ENCODE results near the gene GDAP2. TPM values are rescaled to one million over a fixed set of nuclear protein-coding genes. Genes with fewer than 3 reads are reported as not detected.

Gene GDAP2
- total RNA-seq, 1 donor from 2014 or later = 25.3 TPM

GRCh38 chr1:117894078-117894477 lies 35.3 kb downstream of the GDAP2 start:
- intact Hi-C loops (cut with micrococcal nuclease) = loop anchor here (2.0 to 10.0 kb wide), 4 partner anchors 135 to 829 kb away; partner anchors contain the start of genes TENT5C and TTF2
- H3K27me3 Mint-ChIP-seq (ENCODE audit: low read depth) = no peaks in the 10 kb centered on the region
- H3K27ac Mint-ChIP-seq = no peak overlapping the region
- DNase-seq (ENCODE audit: low spot score) = no peak
- peaks cover 32% of the 10 kb centered on the region for H3K36me3 Mint-ChIP-seq (ENCODE audit: low read depth)
- H3K4me1 Mint-ChIP-seq (ENCODE audit: low read depth) = no peaks in the 10 kb centered on the region
- H3K4me3 Mint-ChIP-seq (ENCODE audit: low read depth) = no peak overlapping the region
- no peaks in the 10 kb centered on the region for H3K9me3 Mint-ChIP-seq

- no peak for DNase-seq (ENCODE audit: low spot score)
- Mint-ChIP-seq H3K27ac (no peak overlapping the region), H3K27me3 (ENCODE audit: low read depth) (no peaks in the 10 kb centered on the region), H3K9me3 (no peaks in the 10 kb centered on the region), H3K4me1 (ENCODE audit: low read depth) (no peaks in the 10 kb centered on the region), H3K4me3 (ENCODE audit: low read depth) (no peak overlapping the region), H3K36me3 (ENCODE audit: low read depth) (peaks cover 23% of the 10 kb centered on the region)
- intact Hi-C loops (cut with micrococcal nuclease) = loop anchor here (10.0 kb wide), 2 partner anchors 288 to 828 kb away; partner anchors contain the start of genes TENT5C and TTF2
These were observed 36.9 kb downstream of the GDAP2 start for GRCh38 chr1:117892512-117892911.

GRCh38 chr1:117890452-117890851 lies 39.0 kb downstream of the GDAP2 start:
- H3K27ac Mint-ChIP-seq = no peak overlapping the region
- H3K4me1 Mint-ChIP-seq (ENCODE audit: low read depth) = peaks cover 6% of the 10 kb centered on the region
- no peaks in the 10 kb centered on the region for H3K27me3 Mint-ChIP-seq (ENCODE audit: low read depth)
- no peak overlapping the region for H3K4me3 Mint-ChIP-seq (ENCODE audit: low read depth)
- intact Hi-C loops (cut with micrococcal nuclease) = loop anchor here (10.0 kb wide), 2 partner anchors 286 to 826 kb away; partner anchors contain the start of genes TENT5C and TTF2
- DNase-seq (ENCODE audit: low spot score) = no peak
- H3K9me3 Mint-ChIP-seq = no peaks in the 10 kb centered on the region
- H3K36me3 Mint-ChIP-seq (ENCODE audit: low read depth) = peaks cover 15% of the 10 kb centered on the region

- Mint-ChIP-seq H3K4me1 (ENCODE audit: low read depth) (peaks cover 6% of the 10 kb centered on the region), H3K9me3 (no peaks in the 10 kb centered on the region), H3K4me3 (ENCODE audit: low read depth) (no peak overlapping the region), H3K27me3 (ENCODE audit: low read depth) (no peaks in the 10 kb centered on the region), H3K27ac (no peak overlapping the region), H3K36me3 (ENCODE audit: low read depth) (peaks cover 9% of the 10 kb centered on the region)
- intact Hi-C loops (cut with micrococcal nuclease) = no loop called here
- no peak for DNase-seq (ENCODE audit: low spot score)
These were observed 43.2 kb downstream of the GDAP2 start for GRCh38 chr1:117886101-117886795.

GRCh38 chr1:117883616-117884015 lies 45.8 kb downstream of the GDAP2 start:
- H3K36me3 Mint-ChIP-seq (ENCODE audit: low read depth) = peaks cover 18% of the 10 kb centered on the region
- peaks cover 6% of the 10 kb centered on the region for H3K4me1 Mint-ChIP-seq (ENCODE audit: low read depth)
- no peak for DNase-seq (ENCODE audit: low spot score)
- H3K27ac Mint-ChIP-seq = no peak overlapping the region
- H3K4me3 Mint-ChIP-seq (ENCODE audit: low read depth) = no peak overlapping the region
- intact Hi-C loops (cut with micrococcal nuclease) = no loop called here
- H3K9me3 Mint-ChIP-seq = no peaks in the 10 kb centered on the region
- no peaks in the 10 kb centered on the region for H3K27me3 Mint-ChIP-seq (ENCODE audit: low read depth)

- DNase-seq (ENCODE audit: low spot score) = no peak
- H3K27me3 Mint-ChIP-seq (ENCODE audit: low read depth) = no peaks in the 10 kb centered on the region
- H3K4me1 Mint-ChIP-seq (ENCODE audit: low read depth) = no peaks in the 10 kb centered on the region
- H3K9me3 Mint-ChIP-seq = peaks cover 4% of the 10 kb centered on the region
- intact Hi-C loops (cut with micrococcal nuclease) = no loop called here
- no peak overlapping the region for H3K4me3 Mint-ChIP-seq (ENCODE audit: low read depth)
- no peak overlapping the region for H3K27ac Mint-ChIP-seq
- H3K36me3 Mint-ChIP-seq (ENCODE audit: low read depth) = peaks cover 50% of the 10 kb centered on the region
These were observed 50.1 kb downstream of the GDAP2 start for GRCh38 chr1:117879284-117879683.

- Mint-ChIP-seq H3K4me1 (ENCODE audit: low read depth) (no peaks in the 10 kb centered on the region), H3K36me3 (ENCODE audit: low read depth) (peaks cover 60% of the 10 kb centered on the region)
These were observed 51.6 kb downstream of the GDAP2 start for GRCh38 chr1:117877823-117878222.

GRCh38 chr1:117871013-117871412 lies 58.4 kb downstream of the GDAP2 start:
- peaks cover 78% of the 10 kb centered on the region for H3K36me3 Mint-ChIP-seq (ENCODE audit: low read depth)
- no peak overlapping the region for H3K27ac Mint-ChIP-seq
- DNase-seq (ENCODE audit: low spot score) = no peak
- H3K9me3 Mint-ChIP-seq = peaks cover 14% of the 10 kb centered on the region
- no peaks in the 10 kb centered on the region for H3K27me3 Mint-ChIP-seq (ENCODE audit: low read depth)
- intact Hi-C loops (cut with micrococcal nuclease) = no loop called here
- H3K4me3 Mint-ChIP-seq (ENCODE audit: low read depth) = no peak overlapping the region
- H3K4me1 Mint-ChIP-seq (ENCODE audit: low read depth) = no peaks in the 10 kb centered on the region

More at GRCh38 chr1:117877823-117878222, 51.6 kb downstream of the GDAP2 start:
- Mint-ChIP-seq H3K9me3 (peaks cover 14% of the 10 kb centered on the region), H3K27ac (no peak overlapping the region), H3K27me3 (ENCODE audit: low read depth) (no peaks in the 10 kb centered on the region), H3K4me3 (ENCODE audit: low read depth) (no peak overlapping the region)
- no peak for DNase-seq (ENCODE audit: low spot score)
- intact Hi-C loops (cut with micrococcal nuclease) = no loop called here

- H3K9me3 Mint-ChIP-seq = no peaks in the 10 kb centered on the region
- no peaks in the 10 kb centered on the region for H3K4me1 Mint-ChIP-seq (ENCODE audit: low read depth)
- H3K27ac Mint-ChIP-seq = no peak overlapping the region
- no peaks in the 10 kb centered on the region for H3K27me3 Mint-ChIP-seq (ENCODE audit: low read depth)
- intact Hi-C loops (cut with micrococcal nuclease) = no loop called here
- H3K36me3 Mint-ChIP-seq (ENCODE audit: low read depth) = peaks cover 14% of the 10 kb centered on the region
- H3K4me3 Mint-ChIP-seq (ENCODE audit: low read depth) = no peak overlapping the region
- DNase-seq (ENCODE audit: low spot score) = no peak
These were observed 67.7 kb downstream of the GDAP2 start for GRCh38 chr1:117861694-117862093.

- Mint-ChIP-seq H3K4me1 (ENCODE audit: low read depth) (no peaks in the 10 kb centered on the region), H3K4me3 (ENCODE audit: low read depth) (no peak overlapping the region), H3K27me3 (ENCODE audit: low read depth) (no peaks in the 10 kb centered on the region), H3K36me3 (ENCODE audit: low read depth) (peaks cover 11% of the 10 kb centered on the region), H3K9me3 (no peaks in the 10 kb centered on the region), H3K27ac (no peak overlapping the region)
- DNase-seq (ENCODE audit: low spot score) = no peak
- intact Hi-C loops (cut with micrococcal nuclease) = no loop called here
These were observed 68.4 kb downstream of the GDAP2 start for GRCh38 chr1:117860896-117861610.

- H3K27ac Mint-ChIP-seq = no peak overlapping the region
- DNase-seq (ENCODE audit: low spot score) = no peak
- H3K4me3 Mint-ChIP-seq (ENCODE audit: low read depth) = no peak overlapping the region
- H3K4me1 Mint-ChIP-seq (ENCODE audit: low read depth) = no peaks in the 10 kb centered on the region
- no peaks in the 10 kb centered on the region for H3K27me3 Mint-ChIP-seq (ENCODE audit: low read depth)
- H3K9me3 Mint-ChIP-seq = no peaks in the 10 kb centered on the region
- H3K36me3 Mint-ChIP-seq (ENCODE audit: low read depth) = peaks cover 3% of the 10 kb centered on the region
- intact Hi-C loops (cut with micrococcal nuclease) = no loop called here
These were observed 69.5 kb downstream of the GDAP2 start for GRCh38 chr1:117859901-117860300.

- no peak overlapping the region for H3K27ac Mint-ChIP-seq
- H3K36me3 Mint-ChIP-seq (ENCODE audit: low read depth) = no peaks in the 10 kb centered on the region
- H3K27me3 Mint-ChIP-seq (ENCODE audit: low read depth) = no peaks in the 10 kb centered on the region
- no peak overlapping the region for H3K4me3 Mint-ChIP-seq (ENCODE audit: low read depth)
- intact Hi-C loops (cut with micrococcal nuclease) = no loop called here
- DNase-seq (ENCODE audit: low spot score) = no peak
- no peaks in the 10 kb centered on the region for H3K4me1 Mint-ChIP-seq (ENCODE audit: low read depth)
- H3K9me3 Mint-ChIP-seq = no peaks in the 10 kb centered on the region
These were observed 72.0 kb downstream of the GDAP2 start for GRCh38 chr1:117857418-117857817.

GRCh38 chr1:117852853-117853553 lies 76.4 kb downstream of the GDAP2 start:
- intact Hi-C loops (cut with micrococcal nuclease) = no loop called here
- Mint-ChIP-seq H3K9me3 (no peaks in the 10 kb centered on the region), H3K36me3 (ENCODE audit: low read depth) (no peaks in the 10 kb centered on the region), H3K4me1 (ENCODE audit: low read depth) (no peaks in the 10 kb centered on the region), H3K4me3 (ENCODE audit: low read depth) (no peak overlapping the region), H3K27me3 (ENCODE audit: low read depth) (no peaks in the 10 kb centered on the region), H3K27ac (no peak overlapping the region)
- DNase-seq (ENCODE audit: low spot score) = no peak
